DOHH2 (cell line): ENCODE results near the gene ST6GALNAC5.

ENCODE experiments used
- EZH2phosphoT487 ChIP-seq: fragments of 200-600 bp; sonication (generic); IDR thresholded peaks from 2 replicates; pipeline ENCODE4 v1.6.1; 2017; ENCODE audit warnings: borderline replicate concordance, mild to moderate bottlenecking, antibody characterized with exemption, low read length, moderate library complexity, mixed read lengths
- TF ChIP-seq, protein P1 (sequence below): fragments of 200-600 bp; sonication (generic); IDR thresholded peaks from one replicate; pipeline ENCODE4 v1.5.1; 2014; ENCODE audit warnings: antibody characterized with exemption, mild to moderate bottlenecking, low read depth, low read length; ENCODE audit not compliant: poor library complexity, severe bottlenecking

DNA sequence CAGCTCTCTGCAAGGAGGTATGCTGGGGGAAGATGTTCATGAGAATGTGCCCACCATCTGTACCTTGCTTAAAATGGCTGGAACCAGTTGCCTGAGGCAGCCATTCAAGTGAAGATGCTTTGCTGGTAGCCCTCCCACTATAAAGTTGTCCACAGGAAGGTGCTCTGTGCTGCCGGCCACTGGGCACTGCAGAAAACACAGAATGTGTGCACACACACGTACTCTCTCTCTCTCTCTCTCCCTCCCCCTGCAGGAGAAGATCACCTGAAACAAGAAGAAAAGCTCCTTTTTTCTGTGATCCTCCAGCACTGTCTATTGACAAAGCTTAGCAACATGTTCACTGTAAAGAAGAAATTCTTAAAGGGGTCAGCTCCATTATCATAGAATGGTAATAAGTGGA lies 217.2 kb downstream of the ST6GALNAC5 start:
- no peak for TF ChIP-seq EZH2phosphoT487
- TF ChIP-seq, protein P1, sequence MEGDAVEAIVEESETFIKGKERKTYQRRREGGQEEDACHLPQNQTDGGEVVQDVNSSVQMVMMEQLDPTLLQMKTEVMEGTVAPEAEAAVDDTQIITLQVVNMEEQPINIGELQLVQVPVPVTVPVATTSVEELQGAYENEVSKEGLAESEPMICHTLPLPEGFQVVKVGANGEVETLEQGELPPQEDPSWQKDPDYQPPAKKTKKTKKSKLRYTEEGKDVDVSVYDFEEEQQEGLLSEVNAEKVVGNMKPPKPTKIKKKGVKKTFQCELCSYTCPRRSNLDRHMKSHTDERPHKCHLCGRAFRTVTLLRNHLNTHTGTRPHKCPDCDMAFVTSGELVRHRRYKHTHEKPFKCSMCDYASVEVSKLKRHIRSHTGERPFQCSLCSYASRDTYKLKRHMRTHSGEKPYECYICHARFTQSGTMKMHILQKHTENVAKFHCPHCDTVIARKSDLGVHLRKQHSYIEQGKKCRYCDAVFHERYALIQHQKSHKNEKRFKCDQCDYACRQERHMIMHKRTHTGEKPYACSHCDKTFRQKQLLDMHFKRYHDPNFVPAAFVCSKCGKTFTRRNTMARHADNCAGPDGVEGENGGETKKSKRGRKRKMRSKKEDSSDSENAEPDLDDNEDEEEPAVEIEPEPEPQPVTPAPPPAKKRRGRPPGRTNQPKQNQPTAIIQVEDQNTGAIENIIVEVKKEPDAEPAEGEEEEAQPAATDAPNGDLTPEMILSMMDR: no peak
